HG02938 (cell line): Measurements from ENCODE around the gene ATP11A.
"Not testable (repeated sequence)": the region's sequence is repeated elsewhere in the genome, so short reads cannot be mapped to it uniquely, and the experiment has no call there.

Experiments
- ATAC-seq: cut with Tn5 transposase; IDR thresholded peaks from one replicate; pipeline ENCODE4 v1.9.1; 2021; ENCODE audit warnings: mild to moderate bottlenecking, moderate library complexity; ENCODE audit not compliant: unreplicated experiment

ATP11A gene

DNA sequence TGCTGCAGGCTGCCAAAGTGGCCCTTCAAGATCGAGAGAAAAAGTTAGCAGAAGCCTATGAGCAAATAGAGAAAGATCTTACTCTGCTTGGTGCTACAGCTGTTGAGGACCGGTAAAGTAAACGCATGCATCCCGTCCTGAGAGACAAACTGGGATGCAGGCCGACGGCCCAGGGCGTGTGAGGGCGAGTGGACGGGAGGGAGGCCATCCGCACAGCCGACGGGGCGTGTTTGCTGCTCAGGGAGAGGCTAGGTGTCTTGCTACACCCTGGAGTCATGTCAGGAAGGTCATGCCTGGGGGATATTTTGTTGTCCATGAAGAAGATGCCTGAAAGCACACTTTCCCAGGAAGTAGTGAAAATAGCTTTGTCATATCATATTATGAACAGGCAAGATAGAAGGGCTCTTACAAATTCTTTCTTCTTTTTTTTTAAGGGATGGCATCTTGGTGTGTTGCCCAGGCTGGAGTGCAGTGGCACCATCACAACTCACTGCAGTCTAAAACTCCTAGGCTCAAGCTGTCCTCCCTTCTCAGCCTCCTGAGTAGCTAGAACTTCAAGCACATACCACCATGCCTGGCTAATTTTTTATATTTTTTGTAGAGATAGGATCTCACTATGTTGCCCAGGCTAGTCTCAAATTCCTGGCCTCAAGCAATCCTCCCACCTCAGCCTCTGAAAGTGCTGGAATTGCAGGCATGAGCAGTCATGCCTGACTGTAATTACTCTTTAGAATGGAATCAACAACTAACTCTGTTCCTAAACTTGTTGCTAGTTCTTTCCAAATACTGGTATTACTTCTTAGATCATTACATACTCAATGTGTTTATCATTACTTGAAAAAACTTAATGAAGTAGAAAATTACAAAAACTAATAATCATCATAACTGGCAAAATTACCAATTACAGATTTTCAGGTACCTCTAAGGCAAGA, 161.5 kb downstream of the ATP11A start:
- ATAC-seq, result no peak

DNA sequence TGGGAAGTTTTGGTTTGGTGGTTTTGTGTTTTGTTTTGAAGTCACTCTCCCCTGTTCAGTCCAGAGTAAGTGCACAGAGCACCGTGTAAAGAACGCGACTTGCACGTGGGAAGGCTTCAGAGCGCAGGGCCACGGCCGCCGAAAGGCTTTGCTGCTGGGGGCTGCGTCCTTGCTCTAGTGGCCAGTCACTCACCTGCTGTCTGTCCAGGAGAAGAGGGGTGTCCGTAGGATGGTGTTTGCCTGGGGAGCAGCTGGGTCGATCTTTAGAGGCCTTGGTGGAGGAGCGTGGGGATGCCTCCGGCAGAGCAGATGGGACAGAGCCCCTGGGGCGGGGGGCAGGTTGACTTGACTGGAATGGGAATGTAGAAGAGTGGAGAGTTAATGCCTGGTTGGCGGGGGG, 162.6 kb downstream of the ATP11A start:
- no peak for ATAC-seq

DNA sequence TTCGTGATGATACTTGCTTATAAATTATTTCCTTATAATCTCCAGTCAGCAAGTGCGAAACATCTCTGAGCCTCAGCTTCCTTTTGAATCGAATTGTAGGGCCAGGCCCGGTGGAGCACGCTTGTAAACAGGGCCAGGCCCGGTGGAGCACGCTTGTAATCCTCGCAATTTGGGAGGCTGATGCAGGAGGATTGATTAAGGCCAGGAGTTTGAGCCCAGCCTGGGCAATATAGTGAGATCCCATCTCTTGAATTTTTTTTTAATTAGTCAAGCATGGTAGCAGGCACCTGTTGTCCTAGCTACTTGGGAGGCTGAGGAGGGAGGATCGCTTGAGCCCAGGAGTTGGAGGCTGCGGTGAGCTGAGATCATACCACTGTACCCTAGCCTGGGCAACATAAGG, 163.0 kb downstream of the ATP11A start:
- ATAC-seq, result no peak

DNA sequence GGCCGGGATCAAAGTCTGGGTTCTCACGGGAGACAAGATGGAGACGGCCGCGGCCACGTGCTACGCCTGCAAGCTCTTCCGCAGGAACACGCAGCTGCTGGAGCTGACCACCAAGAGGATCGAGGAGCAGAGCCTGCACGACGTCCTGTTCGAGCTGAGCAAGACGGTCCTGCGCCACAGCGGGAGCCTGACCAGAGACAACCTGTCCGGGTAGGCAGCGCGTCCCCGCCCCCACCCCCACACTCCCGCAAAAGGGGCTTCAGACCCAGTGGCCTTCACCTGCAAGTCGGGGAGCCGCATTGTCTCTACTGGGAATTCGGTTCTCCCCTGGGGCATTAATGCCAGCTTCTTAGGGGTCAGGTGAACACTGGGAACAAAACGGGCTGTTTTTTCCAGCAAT, 164.5 kb downstream of the ATP11A start:
- no peak for ATAC-seq

DNA sequence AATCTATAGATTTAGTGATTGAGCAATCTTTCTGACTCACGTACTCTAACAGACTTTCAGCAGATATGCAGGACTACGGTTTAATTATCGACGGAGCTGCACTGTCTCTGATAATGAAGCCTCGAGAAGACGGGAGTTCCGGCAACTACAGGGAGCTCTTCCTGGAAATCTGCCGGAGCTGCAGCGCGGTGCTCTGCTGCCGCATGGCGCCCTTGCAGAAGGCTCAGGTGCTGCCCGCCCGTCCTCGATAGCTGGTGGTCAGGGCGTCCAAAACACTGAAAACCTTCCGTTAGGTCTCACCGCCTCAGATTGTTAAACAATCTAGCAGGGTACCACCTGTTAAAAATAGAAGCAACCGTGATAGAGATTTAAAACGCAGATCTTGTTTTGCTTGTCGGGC, 166.0 kb downstream of the ATP11A start:
- no peak for ATAC-seq

DNA sequence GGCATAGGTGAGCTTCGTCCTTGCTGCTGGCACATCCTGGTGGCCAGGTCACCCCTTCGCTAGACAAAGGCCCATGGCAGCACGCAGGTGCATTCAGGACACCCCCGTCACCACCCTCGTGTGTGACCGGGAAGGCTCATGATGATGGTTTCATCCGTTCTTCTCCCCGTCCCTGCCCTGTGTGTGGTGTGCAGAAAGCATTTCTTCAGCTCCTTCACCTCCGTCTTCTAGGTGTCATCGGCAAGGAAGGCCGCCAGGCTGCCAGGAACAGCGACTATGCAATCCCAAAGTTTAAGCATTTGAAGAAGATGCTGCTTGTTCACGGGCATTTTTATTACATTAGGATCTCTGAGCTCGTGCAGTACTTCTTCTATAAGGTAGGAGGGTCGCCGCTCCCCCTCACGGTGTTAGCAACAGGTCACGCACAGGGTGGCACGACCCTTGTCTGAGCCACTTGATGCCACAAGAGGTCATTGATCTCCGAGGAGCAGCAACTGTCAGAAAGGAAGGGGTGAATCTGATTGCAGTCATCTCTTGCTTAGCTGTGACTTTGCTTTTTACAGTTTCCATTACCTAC, 168.2 kb downstream of the ATP11A start:
- no peak for ATAC-seq

DNA sequence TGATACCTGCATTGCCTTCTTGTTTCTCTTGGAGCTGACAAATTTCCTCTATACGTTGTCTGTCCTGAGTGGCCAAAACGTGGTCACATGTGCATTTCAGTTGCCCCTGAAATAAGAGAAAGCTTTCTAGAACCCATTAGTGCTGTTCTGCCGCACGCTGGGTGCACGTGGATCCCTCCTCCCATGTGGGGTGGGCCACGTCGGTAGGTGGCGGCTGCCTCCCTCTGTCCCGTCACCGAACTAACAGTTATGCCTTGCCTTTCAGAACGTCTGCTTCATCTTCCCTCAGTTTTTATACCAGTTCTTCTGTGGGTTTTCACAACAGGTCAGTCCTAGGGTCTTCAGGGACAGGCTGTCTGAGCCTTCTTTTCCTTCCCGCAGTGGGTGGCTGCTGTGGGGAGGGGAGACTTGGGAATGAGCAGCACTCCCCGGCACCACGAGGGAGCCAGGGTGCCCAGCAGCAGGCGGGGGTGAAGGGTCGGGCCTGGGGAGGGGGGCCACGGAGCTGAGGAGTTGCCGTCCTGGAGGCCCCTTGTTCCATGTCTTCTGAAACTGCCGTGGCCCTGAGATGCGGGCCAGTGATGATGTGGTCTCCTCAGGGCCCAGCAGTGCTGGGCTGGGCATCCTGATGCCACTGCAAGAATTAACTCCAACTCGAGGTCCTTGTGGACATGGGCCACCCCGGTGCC, 169.4 kb downstream of the ATP11A start:
- ATAC-seq, result no peak

DNA sequence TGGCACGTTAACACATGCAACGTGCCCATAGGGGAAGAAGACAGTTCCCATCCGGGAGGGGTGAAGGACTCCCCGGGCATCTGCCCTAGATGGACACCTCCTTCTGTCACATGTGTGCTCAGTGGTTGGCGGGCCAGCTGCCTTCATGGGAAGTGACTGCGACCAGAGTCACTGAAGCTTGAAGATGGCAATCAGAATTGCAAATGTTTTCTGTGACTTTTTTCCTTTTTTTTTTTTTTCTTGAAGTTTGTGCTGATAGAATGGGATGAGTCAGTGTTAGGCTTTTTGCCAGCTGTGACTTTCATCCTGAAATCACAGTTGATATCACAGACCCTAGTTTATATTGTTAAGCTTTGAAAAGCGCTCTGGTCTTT, 170.0 kb downstream of the ATP11A start:
- ATAC-seq, result peak; percentile 59

DNA sequence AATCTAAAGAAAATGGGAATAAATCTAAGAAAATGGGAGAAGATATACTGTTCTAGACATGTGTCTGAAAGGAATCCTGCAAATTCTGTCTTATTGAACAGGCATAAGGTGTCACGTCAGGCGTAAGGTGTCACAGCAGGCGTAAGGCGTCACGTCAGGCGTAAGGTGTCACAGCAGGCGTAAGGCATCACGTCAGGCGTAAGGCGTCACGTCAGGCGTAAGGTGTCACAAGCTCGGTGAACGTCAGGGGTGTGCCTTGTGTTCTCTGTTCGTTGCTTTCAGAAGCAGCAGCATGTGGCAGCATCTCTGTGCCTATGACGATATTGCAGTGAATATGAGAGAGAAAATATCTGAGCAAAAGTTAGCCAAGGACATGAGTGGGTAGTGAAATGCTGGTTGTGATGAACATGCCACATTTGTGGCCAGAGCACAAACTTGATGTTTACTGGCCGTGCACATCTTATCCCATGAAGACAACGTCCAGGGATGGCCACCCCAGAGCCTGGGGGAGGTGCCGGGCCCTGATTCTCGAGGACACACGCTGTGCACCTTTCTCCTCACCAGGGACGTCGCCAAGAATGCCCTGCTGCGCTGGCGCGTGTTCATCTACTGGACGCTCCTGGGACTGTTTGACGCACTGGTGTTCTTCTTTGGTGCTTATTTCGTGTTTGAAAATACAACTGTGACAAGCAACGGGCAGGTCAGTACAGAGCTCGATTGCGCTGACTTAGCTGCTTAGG, 172.2 kb downstream of the ATP11A start:
- no peak for ATAC-seq

DNA sequence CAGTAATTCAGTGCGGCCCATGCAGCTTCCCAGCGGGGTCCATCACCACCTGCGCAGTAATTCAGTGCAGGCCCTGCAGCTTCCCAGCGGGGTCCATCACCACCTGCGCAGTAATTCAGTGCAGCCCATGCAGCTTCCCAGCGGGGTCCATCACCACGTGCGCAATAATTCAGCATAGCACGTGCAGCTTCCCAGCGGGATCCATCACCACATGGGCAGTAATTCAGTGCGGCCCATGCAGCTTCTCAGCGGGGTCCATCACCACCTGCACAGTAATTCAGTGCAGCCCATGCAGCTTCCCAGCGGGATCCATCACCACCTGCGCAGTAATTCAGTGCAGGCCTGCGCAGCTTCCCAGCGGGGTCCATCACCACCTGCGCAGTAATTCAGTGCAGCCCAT, 173.5 kb downstream of the ATP11A start:
- not testable (repeated sequence) for ATAC-seq

DNA sequence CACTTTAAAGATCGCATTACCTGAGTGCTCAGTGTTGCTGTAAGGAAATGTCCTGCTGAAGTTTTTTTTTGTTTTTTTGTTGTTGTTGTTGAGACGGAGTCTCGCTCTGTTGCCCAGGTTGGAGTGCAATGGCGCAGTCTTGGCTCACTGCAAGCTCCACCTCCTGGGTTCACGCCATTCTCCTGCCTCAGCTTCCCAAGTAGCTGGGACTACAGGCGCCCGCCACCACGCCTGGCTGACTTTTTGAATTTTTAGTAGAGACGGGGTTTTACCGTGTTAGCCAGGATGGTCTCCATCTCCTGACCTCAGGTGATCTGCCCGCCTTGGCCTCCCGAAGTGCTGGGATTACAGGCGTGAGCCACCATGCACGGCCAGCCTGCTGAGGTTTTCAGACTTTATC, 175.6 kb downstream of the ATP11A start:
- not testable (repeated sequence) for ATAC-seq

DNA sequence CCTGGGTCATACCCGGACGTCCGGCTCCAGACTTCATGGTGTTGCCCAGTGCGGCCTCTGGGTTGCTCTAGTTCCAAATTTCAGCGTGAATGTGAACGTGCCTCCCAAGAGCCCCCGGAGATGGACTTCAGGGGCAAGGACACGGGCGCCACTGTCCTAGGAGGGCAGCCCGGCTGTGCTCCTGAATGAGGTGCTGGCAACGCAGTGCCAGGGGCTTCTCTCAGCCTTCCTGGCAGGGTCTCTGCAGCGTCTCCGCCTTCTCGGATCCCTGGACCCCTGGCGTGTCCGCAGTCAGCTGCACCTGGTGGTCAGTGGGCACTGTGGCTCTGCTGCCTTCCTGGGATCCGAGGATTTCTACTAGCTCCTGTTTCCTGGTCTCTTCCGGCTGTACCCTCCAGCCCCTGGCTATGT, 177.5 kb downstream of the ATP11A start:
- ATAC-seq, result no peak

DNA sequence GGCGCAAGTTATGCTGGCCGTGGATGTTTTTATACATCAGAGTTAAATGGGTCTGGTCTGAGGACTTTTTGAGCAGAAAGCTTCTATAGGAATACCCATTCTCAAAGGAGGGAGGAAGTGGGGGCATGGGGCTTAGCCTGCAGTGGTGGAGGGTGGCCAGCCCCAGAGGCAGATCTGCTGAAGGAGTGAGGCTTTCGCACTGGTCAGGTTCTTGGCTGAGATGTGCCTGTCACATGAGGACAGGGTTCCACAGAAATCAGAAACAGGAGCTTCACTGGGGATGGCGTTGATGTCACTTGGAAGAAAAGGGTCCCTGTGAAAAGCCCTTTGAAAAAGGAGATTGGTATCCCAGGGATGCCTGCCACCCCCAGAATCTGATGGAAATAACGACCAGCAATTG, 178.5 kb downstream of the ATP11A start:
- ATAC-seq, result no peak

DNA sequence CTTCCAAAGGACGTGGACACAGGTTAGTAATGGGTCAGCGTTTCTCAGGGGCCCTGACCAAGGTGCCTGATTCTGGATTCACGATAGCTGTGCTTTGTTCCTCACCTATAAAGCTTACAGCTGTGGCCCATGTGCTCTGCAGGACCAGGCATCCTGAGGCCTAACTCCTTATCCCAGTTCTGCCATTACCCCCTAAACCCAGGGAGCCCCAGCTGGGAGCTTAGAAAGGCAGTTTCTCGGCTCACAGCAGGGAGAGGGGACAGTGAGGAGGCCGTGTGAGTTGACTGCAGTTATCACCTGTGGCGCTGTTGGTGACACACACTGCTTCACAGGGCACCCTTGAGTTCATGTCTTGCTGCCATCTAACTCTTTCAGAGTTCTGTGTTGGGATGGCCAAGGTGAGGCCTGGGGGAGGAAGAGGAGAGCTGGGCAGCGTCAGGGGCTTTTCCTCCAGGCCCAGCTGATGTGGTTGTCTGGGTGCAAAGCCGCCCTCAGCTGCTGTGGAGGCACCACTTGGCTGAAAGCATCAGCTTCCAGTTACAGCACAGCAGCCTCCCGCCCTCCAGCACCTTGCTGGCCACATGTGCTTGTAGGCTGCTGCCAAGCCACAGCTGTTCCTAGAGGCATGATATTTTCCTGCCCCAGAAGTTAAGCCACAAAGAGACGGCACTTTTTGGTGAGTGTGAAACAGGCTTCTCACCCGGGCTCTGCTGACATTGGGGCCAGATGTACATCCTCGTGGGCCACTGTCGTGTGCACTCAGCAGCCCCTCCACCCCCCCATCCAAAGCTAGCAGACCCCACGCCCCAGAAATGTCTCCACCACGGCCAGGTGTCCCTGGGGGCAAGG, 179.6 kb downstream of the ATP11A start:
- no peak for ATAC-seq

DNA sequence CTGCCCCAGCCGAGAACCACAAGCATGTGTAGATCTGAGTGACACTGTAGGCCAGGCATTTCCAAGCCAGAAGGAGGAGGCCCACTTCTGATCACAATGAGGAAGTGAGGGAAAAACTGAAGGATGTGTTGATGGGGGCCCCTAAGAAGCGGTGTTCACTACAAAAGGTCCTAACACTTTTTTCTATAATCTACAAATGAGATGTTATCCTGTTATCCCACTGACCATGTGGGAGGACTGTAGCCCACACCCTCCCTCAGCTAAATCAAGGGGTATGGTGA, 180.2 kb downstream of the ATP11A start:
- ATAC-seq, result no peak

DNA sequence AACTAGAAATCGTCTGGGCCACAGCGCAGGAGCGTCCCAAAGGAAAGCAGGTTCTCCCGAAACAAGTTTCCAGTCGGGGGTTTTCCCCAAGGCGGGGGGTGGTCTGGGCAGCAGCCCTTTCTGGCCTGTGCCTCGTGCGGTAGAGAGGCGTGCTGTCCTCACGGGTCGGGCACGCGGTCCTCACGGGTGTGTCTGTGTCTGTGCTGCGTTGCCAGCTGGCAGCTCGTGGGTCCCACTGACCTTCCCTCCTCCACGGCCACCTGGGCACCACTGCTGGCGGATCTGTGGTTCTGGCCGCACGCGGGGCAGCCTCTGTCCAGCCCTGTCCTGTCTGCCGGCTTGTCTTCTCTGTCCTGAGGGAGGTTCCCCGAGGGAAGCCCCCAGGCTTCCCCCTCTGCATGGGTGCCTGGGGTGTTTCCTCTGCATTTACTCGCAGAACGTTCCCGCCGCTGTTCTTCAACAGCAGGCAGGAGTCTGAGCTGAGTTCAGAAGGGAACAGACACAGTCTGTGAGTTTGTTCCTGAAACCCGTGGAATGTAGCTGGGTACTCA, 181.0 kb downstream of the ATP11A start:
- no peak for ATAC-seq

DNA sequence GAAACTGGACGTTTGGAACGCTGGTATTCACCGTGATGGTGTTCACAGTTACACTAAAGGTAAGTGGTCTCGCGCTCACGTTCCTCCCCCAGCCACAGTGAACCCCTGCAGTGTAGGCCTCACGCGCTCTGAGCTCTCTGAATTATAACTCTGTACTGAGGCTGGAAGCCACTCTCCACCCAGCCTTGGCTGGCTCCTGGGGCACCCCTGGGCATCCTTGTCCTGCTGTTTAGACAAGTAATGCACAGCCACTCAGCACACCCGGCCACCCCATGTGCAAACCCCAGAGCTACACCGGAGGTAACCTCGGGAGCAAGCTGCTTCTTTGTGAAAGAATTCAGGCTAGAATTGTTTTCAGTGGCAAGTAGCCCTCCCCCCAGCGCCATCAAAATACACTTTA, 181.9 kb downstream of the ATP11A start:
- ATAC-seq, result no peak

DNA sequence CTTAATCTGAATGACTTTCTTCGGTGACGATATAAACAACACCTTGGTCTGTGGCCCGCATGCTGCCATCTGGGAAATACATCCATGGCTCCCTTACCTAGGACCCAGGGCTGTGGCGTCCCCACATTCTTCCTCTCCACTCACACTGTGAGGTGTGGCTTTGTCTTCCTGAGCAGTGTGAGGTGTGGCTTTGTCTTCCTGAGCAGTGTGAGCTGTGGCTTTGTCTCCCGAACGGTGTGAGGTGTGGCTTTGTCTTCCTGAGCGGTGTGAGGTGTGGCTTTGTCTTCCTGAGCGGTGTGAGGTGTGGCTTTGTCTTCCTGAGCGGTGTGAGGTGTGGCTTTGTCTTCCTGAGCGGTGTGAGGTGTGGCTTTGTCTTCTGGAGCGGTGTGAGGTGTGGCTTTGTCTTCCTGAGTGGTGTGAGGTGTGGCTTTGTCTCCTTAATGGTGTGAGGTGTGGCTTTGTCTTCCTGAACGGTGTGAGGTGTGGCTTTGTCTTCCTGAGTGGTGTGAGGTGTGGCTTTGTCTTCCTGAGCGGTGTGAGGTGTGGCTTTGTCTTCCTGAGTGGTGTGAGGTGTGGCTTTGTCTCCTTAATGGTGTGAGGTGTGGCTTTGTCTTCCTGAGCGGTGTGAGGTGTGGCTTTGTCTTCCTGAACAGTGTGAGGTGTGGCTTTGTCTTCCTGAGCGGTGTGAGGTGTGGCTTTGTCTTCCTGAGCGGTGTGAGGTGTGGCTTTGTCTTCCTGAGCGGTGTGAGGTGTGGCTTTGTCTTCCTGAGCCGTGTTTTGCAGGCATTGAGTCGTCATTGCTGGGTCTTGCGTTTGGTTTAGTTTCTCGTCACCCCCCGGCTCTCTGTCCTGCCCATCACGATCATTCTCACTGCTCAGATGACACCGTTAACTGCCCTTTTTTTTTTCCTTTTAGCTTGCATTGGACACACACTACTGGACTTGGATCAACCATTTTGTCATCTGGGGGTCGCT, 183.1 kb downstream of the ATP11A start:
- ATAC-seq, result peak; percentile 28
